ENCODE measurements around the gene TMOD1. TPM values are rescaled to one million over a fixed set of nuclear protein-coding genes. Genes with fewer than 3 reads are reported as not detected.

Gene TMOD1
- total RNA-seq, 1 donor from 2014 or later = not detected

DNA sequence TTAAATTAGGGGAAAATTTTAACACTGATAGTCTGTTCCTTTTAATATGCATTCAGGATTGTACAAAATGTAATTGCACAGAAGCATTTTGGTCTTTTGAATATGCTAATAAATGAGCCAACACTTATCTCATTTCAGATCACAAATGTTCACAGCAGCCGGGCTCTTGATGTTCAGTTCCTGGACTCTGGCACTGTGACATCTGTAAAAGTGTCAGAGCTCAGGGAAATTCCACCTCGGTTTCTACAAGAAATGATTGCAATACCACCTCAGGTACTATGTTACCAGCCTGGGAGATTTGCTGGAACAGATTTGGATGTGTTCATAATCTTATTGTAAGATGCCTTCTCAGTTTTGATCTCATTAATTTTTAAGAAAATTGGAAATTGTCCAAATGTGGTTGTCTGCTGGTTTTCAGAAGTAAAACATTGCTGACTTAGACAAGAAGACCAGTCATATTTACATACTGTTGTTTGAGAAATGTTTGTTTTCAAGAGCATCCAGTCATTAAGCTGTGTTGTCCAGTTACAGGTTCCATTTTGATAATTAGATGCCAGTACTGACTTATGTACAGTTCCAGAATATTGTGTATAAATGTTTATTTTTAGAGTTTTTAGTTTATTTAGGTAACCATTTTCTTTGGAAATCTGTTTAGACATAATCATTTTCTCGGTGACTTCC lies 23.0 kb upstream of the TMOD1 start:
- H3K27me3 ChIP-seq (ENCODE audit: control insufficient read depth, insufficient read depth, low read length) = no peaks in the 10 kb centered on the region
- no peak for TF ChIP-seq CTCF (IDR thresholded peaks at IDR 0.05; ENCODE audit: insufficient read depth, low read length, severe bottlenecking)
- H3K36me3 ChIP-seq (ENCODE audit: control insufficient read depth, insufficient read depth, low read length) = no peaks in the 10 kb centered on the region
- no peak for DNase-seq (ENCODE audit: low read depth)
- H3K4me3 ChIP-seq (ENCODE audit: low read depth, low read length) = no peak overlapping the region
- FAIRE-seq = no peak

DNA sequence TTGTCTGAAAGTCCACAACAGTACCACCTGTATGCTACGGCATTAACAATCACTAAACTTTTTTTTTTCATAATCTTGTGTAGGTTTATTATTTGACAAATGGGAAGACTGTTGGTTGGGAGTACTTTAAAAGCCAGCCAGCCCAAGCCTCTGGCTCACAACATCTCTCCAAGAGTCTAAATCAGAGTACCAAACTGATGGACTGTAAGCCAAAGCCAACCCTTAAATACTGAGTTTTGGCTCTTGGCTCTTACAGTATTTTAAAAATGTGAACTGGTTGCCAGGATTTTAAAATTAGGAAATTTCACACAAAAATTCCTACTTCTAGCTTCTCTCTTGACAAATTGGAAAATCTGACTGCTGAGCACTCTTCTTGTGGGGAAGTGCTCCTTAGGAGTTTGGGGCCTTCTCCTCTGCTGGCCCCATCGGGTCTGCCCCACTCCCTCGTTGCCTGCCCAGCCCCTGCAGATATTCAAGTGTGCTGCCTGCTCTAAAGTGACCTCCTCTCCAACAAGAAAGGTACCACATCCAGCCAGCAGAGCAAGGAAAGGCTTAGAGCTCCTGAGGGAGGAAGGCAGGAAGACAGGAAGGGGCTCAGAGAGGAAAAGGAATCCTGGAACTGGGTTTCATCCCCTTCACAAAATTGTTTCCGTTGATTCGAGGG lies 21.8 kb upstream of the TMOD1 start:
- no peak for DNase-seq (ENCODE audit: low read depth)
- Histone ChIP-seq H3K27me3 (ENCODE audit: control insufficient read depth, insufficient read depth, low read length) (no peaks in the 10 kb centered on the region), H3K4me3 (ENCODE audit: low read depth, low read length) (no peak overlapping the region), H3K36me3 (ENCODE audit: control insufficient read depth, insufficient read depth, low read length) (no peaks in the 10 kb centered on the region)
- no peak for FAIRE-seq
- TF ChIP-seq CTCF (IDR thresholded peaks at IDR 0.05; ENCODE audit: insufficient read depth, low read length, severe bottlenecking) = no peak

- Histone ChIP-seq H3K27me3 (ENCODE audit: control insufficient read depth, insufficient read depth, low read length) (no peaks in the 10 kb centered on the region), H3K4me3 (ENCODE audit: low read depth, low read length) (no peak overlapping the region), H3K36me3 (ENCODE audit: control insufficient read depth, insufficient read depth, low read length) (no peaks in the 10 kb centered on the region)
- no peak for DNase-seq (ENCODE audit: low read depth)
- no peak for FAIRE-seq
- TF ChIP-seq CTCF (IDR thresholded peaks at IDR 0.05; ENCODE audit: insufficient read depth, low read length, severe bottlenecking) = no peak
Observed at GRCh38 chr9:97480174-97480573, 21.3 kb upstream of the TMOD1 start.

- FAIRE-seq (no peak), DNase-seq (ENCODE audit: low read depth) (no peak)
- Histone ChIP-seq H3K4me3 (ENCODE audit: low read depth, low read length) (no peak overlapping the region), H3K36me3 (ENCODE audit: control insufficient read depth, insufficient read depth, low read length) (no peaks in the 10 kb centered on the region), H3K27me3 (ENCODE audit: control insufficient read depth, insufficient read depth, low read length) (no peaks in the 10 kb centered on the region)
- no peak for TF ChIP-seq CTCF (IDR thresholded peaks at IDR 0.05; ENCODE audit: insufficient read depth, low read length, severe bottlenecking)
Observed at GRCh38 chr9:97480749-97481148, 20.7 kb upstream of the TMOD1 start.

DNA sequence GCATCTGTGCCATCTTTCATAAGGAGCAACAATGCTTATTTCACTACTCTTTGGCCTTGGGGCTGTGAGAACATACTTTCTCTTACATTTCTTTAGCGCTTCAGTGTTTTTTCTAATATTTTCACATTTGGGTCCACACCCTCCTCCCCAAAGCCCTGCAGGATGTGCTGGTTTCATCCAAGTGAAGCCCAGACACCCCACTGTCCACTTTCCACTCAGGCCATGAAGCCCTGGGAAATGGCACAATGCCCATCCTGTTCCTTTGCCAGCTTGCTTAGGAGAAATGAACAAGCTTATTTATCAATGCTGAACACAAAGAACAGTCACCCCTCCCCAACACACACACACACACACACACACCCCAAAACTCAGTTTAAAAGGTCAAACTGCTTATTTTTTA lies 17.3 kb upstream of the TMOD1 start:
- DNase-seq (ENCODE audit: low read depth) (no peak), FAIRE-seq (no peak)
- no peaks in the 10 kb centered on the region for H3K27me3 ChIP-seq (ENCODE audit: control insufficient read depth, insufficient read depth, low read length)
- no peaks in the 10 kb centered on the region for H3K36me3 ChIP-seq (ENCODE audit: control insufficient read depth, insufficient read depth, low read length)
- no peak overlapping the region for H3K4me3 ChIP-seq (ENCODE audit: low read depth, low read length)
- no peak for TF ChIP-seq CTCF (IDR thresholded peaks at IDR 0.05; ENCODE audit: insufficient read depth, low read length, severe bottlenecking)

Data from bronchial epithelial cell (primary cell).